NK-92 treated with Interleukin-12 subunit alpha and Interleukin-12 subunit beta, amount 100 ng/mL, for 24 hours (cell line): ENCODE results near the gene TSPAN33.

Source experiments
- DNase-seq: peaks from one replicate; lab custom pipeline; 2025; lab: John Stamatoyannopoulos, UW

The TSPAN33 gene

DNA sequence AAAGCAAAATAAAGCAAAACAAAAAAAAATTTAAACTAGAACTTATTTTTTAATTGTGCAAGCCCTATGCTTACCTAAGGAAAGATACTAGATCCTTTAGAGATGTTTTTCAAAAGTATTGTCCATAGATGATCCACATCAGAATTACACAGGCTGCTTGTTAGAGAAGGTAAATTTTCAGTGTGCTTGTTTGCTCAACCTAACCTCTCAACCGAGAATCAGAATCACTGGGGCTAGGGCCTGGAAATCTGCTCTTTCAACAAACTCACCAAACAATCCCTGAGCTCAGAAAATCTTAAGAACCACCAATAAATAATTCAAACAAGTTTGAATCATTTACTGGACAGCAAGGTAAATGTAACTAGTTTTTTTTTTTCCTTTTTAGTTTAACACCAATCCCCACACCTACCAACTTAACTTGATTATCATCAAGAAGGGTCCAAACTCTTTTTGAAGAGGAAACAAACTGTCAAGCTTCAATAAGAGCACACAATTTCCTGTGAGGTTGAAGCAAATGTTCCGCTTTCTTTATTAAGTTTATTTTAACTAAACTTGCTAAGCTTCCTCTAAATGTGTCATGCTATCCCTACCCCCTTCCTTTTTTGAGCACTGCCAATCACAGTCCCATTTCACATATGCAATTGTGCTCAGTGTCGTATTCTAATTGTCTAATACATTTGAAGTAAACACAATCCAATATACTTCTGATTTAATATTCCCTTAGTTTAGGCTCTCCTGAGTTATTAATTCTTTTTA is 7.4 kb upstream of the TSPAN33 start:
- DNase-seq = no peak

DNA sequence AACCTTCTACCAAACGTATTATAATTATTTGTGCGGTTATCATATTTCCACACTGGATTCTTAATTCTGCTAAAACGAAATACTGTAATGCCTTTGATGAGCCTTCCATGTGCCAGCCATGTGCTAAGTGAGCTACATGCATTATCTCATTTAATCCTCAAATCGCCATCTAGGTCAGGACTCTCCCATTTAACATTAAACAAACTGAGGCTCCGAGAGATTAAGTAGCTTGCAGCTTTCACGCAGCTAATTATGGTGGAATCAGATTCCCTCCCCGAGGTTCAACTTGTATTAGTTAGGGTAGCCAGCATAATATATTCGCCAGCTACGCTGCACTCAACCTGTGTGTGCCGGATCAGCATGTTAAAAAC is 798 bp upstream of the TSPAN33 start:
- no peak for DNase-seq

DNA sequence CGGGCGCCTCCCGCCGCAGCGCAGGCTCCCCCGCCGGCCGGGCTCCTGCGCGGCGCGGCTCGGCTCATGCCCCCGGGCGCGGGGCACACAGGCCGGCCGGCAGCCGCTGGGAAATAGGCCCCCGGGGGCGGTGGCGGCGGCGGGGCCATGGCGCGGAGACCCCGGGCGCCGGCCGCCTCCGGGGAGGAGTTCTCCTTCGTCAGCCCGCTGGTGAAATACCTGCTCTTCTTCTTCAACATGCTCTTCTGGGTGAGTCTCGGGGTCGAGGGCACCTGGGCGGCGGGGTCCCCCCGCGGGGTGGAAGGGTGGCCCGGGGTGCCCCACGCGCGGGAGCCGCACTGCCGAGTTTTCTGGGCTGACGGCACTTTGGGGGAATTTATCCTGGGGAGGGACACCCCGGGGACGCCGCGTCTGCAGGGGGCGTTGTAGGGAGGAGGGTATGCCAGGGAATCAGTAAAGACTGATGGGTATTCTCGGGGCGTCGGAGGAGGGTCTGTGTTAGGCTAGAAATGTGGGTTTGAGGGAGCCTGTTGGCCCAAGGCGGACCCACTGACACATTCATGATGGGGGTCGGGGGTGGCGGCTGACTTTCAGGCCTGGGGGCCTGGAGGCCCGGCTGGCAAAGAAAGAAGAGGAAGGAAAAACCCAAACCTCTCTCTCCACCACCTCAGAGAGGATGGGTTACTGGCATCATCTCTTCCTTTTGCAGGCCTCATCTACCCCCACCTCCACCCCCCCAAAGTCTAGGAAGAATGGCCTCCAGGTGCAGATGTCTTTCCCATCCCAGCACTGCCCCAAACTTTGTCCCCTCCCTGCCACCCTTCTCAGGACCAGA is 544 bp downstream of the TSPAN33 start:
- DNase-seq = no peak

DNA sequence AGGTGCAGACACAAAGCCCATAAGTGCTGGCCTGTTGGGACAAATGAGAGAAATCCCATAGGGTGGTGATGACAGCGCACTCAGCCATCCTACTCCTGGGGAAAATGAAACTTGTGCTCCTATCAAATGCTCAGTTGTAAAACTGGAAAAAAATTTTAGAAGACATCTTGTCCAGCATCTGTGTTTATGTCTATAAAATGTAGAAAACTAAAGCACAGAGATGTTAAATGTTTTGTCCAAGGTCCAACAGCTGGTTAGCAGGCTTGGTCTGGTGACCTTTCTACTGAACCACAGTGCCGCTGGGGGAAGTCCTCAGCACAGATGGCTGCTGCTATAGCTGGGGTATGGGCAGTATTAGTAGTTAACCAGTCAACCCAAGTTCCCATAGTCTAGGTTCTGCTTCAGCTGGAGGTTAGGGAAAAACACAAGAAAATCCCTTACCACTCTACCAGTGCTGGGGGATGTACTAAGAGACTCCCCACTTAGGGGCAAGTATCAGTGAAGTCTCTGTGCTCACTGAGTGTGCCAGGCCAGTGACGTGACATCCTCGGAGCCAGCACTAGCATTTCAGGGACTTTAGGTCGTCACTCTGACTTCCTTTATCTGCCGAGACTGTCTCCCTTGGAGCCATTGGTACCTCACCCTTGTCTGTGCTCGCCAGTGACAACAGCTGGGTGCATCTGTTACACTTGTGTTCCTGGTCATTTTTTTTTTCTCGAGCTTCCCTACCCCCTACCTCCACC is 1.9 kb downstream of the TSPAN33 start:
- DNase-seq = no peak

DNA sequence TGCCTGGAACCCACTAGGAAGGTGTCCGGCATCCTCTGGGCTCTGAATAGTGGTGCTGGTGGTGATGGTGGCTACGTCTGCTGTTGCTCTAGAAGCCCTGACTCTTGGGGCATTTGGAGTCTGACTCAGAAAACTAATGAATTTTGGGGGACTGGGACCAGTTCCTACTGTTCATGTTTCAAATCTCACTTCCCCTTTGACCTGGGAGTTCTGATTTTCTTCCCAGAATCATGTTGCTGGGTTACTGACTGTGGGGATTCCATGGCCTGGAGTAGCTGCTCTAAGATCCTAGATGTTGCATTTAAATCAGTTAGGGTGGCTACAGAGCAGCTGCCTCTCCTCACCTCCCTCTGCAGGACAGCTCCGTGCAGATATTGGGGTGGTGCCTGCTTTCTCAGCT is 3.2 kb downstream of the TSPAN33 start:
- no peak for DNase-seq

DNA sequence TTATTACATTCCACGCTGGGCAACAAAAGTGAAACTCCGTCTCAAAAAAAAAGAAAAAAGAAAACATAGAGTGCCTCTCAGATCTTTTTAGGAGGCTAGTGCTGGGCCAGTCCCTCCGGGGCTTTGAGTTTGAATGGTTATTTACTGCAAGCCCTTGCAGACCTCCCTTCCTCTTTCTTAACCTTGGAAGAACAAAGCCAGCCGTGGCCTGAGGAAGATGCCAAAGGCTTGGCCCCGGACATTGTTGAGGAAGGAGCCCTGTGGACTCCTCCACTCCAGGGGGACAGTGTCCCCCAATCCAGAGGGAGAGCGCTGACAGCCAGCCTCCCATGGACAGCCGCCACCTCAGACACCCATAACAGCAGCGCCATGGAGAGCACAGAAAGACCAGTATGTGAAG is 5.0 kb downstream of the TSPAN33 start:
- DNase-seq = no peak

DNA sequence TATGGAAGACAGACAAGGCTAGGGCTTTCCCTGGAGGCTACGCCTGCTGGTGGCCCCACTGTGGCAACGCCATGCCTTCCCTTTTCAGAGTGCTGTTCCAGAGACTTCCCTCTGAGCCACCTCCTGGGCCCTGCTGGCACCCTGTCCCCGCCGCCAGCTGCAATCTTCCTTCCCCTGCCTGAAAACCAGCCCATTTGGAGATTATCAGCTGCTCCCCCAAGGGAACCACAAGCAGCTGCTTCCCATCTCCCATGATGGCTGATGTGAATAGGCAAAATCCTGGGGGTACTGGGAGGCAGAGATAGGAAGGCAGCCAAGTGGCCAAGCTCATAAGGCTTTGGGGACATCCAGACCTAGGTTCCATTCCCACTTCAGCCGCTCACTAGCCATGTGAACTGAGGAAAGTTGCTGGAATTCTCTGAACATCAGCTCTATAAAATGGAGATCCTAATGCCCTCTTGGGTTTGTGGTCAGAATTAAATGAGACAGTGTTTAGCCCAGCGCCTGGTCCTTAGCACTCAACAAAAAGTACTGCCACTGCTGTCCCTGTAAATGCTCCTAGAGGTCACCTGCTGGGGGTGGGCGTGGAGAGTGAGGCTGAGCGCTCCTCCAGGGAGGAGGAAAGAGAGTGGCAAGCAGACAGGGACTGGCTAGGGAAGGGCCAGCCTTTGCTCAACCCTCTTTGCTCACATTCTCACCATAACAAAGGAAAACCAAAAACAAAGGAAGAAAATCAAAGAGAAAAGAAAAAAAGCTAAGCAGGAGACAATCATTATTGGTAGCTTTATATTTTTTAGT is 5.9 kb downstream of the TSPAN33 start:
- no peak for DNase-seq

DNA sequence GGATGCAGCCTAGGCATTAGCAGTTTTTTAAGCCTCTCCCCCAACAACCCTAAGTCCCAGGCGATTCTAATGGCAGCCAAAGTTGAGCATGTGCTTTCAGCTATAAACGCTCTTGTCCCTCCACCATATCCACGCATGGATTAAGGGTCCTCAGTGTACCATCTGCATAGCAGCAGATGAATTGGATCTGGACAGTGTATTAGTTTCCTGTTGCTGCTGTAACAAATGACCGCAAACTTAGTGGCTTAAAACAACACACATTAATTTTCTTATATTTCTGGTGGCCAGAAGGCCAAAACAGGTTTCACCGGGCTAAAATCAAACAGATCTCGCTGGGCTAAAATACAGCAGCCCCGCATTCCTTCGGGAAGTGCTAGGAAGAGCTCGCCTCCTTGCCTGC is 13.1 kb downstream of the TSPAN33 start:
- no peak for DNase-seq

DNA sequence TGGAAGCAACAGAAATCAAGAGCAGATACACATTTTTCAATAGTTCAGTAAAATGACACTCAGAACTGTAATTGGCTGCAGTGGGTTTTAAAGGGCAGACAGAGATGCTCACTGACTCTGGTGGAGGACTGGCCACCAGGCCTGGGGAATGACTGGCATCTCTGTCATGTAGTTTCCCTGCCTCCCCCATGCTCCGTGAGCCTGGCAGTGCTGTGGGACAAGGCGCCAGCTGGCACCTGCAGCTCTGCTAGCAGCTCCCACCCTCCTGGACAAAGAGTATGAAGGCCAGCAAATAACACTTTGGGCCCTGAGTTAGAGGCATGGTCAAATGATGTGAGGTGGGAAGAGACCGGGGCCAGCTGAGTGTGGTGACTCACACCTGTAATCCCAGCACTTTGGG is 15.0 kb downstream of the TSPAN33 start:
- DNase-seq = no peak

DNA sequence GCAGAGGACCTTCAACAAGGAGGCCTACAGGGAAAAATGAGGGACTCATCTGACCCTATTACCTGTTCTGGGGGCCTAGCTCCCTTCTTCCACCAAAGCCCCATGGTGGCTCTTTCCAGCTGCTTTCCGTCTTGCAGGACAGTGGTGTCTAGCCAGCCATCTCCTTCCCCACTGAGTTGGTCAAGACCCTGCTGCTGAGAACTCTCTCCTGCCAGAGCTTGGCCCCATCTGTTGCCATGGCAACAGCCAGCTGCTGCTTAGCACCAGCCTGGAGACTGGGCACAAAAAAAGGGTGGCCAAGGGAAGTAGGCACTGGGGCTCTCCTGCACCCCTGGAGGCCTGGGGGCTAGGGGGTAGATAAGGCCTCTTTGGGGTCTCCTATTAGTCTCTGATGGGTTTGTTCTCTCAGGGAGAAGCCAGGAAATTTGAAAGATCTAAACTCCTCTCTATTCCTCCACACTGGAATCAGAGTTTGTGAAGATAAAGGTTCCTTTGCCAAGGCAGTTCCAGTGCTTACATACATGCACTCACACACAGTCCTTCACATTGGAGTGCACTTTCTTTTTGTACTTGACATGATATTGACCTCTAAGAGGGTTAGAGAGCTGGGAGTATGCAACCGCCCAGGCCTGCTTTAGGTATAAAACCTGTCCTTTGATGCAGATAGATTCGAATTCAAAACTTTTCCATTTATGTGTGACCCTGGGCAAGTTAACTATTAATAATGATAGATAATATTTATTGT is 15.8 kb downstream of the TSPAN33 start:
- DNase-seq = no peak

DNA sequence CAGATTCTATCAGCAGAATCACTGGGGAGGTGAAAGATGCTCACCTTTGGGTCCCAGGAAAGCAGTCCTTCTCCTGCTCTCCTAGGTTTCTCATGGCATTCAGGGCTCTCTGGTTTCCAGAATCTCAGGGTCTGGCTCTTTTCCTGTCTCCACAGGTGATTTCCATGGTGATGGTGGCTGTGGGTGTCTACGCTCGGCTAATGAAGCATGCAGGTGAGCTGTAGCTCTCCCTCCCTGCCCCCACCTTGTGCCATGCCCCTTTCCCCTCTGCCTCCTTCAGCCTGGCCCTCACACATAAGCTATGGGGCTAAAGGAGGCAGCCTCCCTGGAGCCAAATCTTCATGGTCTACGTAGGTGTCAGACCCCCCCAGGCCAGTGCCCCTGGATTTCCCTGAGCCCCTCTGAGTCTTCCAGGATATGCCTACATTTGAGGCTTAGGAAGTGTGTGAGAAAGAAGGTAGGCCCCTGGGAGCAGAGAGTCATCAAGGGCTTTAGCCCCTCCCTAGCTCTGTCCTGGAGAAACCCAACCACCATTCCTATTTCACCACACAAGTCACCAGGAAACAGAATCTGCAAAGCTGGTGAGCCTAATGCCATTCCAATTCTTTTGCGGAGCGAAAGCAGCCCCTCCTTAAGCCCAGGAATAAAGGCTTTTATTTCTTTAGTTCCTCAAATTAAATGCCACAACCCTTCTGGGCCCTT is 17.2 kb downstream of the TSPAN33 start:
- no peak for DNase-seq

DNA sequence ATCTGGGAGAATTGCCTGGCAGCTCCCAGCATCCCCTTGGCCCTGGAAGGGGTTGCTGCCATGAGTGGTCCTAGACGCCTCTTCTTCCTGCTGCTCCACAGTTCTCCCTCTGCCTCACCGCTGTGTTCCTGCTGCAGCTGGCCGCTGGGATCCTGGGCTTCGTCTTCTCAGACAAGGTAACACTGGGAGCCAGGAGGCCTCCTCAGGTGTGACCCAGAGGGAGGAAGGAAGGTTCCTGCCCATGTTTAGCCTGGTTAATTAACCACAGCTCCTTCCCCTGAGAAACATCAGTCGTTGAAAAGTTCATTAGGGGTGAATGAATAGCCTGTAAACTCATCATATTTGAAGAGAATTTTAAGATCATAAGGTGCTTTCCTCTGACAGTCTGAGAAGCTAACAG is 18.2 kb downstream of the TSPAN33 start:
- no peak for DNase-seq

DNA sequence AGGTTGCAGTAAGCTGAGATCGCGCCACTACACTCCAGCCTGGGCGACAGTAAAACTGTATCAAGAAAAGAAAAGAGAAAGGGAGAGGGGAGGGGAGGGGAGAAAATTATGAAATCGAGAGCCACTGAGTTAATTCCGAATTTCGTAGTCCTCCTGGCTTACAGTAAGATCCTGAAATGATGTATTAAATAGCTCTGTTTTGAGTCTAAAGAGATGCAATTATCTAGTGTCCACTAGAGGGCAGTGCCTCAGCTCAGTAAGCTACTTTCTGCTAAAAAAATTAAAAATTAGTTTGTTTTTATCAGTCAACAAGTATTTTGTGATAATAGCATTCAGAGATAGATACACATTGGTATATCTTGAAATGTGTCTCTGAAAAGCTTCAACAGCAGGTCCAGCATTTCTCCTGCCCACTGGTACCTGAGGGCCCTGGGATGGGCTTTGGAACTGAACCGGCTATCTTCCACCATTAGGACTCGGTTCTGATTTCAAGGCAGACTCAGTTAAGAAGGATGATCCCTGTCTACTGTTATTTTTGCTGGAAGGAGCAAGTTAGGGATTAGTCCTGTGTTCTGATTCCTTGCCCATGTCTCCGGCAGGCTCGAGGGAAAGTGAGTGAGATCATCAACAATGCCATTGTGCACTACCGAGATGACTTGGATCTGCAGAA is 19.5 kb downstream of the TSPAN33 start:
- no peak for DNase-seq

DNA sequence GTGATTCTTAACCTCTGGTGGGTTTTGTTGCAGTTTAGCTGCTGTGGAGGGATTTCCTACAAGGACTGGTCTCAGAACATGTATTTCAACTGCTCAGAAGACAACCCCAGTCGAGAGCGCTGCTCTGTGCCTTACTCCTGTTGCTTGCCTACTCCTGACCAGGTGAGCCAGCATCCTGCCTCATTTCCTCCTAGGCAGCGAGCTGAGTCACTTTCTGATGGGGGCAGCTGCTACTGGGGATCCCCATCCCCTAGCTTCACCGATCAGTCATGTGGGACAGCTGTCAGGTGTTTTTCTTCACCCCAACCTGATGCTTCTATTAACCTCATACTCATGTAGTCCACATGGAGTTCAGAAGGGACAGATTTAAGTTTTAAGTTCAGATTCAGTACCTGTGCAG is 22.2 kb downstream of the TSPAN33 start:
- no peak for DNase-seq

DNA sequence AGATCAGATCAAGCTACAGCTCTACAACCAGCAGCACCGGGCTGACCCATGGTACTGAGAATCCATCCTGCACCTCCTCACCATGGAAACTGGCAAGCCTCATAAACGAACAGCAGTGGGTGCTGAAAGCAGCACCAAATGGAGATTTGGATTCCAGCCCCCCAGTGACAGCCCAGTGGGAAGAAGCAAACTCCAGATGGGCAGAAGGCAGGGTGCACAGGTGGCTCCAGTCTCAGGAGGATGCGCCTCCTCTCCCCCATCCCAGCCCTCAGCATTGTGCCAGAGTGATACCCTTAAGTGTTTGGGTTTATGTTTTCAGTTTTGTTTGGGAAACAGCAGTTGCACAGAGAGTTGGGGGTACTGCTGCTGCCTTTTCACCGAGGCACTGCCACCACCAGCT is 23.3 kb downstream of the TSPAN33 start:
- no peak for DNase-seq

DNA sequence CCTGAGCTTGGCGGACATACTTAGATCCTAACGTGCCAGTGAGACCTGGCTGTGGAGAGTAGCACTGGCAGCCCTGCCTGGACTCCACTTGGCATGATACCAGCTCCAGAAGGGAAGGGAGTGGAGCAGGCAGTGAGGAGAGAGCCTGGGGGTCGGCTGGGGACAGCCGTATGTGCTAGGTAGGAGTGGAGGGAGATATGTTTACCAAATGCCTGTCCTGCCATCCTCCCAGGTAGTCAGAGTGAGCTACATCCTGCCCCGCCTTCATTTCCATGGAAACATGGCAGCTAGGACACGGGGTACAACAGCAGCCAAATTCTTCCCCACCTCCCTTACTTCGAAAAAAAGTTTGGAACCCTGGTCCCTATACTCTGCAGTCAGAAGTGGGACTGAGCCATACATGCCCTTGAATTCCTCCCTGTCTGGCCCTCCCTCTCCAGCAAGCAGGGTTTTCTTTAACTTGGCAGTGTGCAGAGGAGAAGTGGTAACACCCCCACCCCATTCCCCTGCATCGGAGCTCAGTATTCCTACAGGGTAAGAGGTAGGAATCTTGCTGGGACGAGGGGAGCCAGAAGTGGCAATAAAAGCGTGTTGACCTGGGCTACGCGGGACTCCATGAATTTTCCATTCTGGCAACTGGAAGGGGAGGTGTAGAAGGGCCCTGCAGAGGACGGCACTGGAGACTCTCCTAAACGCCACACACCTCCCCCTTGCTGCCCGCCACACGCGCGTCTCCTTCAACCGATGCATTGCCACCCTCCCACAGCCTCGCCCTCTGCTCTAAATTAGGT is 23.9 kb downstream of the TSPAN33 start:
- DNase-seq = no peak

DNA sequence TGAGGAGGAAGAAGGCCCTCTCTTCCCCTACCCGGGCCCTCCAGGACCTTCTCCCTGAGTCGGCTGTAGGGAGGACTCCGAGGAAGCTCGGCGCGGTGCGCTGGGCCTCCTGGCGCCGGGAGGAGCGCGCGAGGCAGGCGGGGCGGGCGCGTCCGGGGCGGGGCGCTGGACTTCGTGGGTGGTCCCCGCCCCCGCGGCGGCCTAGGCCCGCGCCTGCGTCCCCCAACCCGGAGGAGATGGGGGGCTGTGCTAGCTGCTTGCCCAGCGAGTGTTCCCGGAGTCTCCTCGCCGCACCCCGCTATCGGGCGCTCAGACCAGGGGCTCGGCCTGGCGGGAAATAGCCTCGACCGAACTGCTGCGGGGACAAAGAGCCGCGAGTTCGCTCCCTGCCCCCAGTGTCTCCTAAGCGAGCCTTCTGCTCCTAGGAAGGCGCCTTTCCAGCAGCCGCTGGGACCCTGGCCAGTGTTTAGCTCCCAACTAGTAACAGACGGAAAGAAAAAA is 24.7 kb downstream of the TSPAN33 start:
- no peak for DNase-seq

DNA sequence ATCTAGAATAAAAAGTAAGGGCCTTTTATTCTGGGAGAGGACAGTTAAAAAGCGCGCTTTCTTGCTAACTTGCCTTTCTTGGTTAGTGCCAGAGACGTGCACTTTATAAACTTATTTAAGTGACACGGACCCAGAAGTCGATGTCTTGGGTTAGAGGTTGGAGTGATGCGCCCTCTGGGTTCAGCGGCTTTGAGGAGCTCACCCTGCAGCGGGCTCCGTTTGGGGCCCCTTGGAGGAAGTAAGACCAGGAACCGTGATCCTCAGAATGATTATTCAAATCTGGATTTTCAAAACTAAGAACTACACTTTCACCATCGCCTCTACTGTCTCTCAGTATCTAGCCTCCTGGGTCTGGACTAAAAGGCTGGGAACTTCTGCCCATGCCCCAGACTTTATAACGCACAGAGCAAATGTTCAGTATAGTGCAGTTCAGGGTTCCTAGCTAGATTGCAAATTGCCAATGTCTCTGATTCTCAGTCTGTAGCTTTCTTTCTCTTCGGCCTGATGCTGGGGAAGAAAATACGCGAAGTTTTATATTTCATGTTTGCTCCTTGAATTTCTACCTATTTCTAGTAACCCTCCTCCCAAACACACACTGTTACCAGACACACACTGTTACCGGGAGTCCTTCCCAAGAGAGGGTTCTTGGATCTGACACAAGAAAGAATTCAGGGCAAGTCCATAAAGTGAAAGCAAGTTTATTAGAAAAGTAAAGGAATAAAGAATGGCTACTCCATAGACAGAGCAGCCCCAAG is 25.4 kb downstream of the TSPAN33 start:
- no peak for DNase-seq
